Measurements from ENCODE around the gene ACTL6A.

The ACTL6A gene

DNA sequence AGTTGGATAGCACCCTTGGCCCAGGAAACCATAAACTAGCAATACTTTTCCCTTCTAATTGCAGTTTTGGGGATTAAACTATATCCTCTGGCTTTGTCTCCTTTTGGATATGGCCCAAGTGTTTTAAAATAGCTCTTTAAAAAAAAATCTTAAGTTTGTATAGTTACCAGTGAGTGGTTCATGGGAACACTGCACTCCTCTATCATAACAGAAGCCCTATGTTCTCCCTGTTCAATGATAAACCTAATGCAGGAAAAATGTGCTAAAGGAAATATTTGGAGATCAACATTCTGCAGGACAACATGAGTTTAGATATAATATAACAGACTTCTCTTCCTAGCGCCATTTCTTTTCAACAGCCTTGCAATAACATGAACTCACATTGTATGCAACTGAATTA, 28.6 kb downstream of the ACTL6A start:
- DNase-seq (ENCODE audit: low spot score), result no peak

DNA sequence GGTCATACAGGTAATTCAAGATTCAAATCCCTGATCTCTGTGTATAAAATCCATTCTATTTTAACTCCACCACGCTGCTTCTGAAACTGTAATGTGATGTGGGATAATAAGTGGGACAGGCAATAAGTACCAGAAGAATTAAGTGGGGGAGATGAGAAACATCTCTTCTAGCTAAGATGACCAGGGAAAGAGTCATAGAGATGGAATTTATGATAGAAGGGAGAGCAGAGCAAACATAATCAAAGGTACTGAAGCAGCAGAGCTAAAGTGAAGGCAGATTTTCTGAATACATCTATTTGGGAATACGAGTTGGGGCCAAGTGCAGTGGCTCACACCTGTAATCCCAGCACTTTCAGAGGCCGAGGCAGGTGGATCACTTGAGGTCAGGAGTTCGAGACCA, 36.8 kb downstream of the ACTL6A start:
- no peak for DNase-seq (ENCODE audit: low spot score)

DNA sequence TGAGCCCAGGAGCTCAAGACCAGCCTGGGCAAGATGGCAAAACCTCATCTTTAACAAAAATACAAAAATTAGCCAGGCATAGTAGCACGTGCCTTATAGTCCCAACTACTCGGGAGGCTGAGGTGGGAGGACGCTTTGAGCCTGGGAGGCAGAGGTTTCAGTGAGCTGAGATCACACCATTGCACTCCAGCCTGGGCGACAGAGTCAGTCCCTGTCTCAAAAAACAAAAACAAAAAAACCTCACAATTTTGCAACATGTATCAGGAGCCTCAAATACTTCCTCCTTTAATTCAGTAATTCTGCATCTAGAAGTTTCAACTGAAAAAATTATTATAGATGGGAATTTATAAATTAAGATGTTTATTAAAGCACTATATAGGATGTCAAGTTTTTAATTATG, 40.6 kb downstream of the ACTL6A start:
- no peak for DNase-seq (ENCODE audit: low spot score)

DNA sequence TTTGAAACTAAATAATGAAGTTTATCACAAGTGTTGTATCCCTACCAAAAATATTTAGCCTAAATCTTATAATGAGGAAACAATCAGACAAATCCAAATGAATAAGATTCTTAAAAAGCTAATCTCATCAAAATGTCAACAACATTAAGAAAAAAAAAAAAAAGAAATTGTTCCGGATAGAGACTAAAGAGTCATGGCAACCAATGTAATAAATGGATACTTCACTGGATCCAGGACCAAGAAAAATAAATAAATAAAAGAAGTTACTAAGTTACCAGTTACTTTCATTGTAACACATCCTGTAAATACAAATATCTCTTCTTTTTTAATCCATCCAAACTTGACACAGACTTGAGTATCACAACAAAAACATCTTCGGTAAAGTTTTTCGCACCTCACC, 41.1 kb downstream of the ACTL6A start:
- no peak for DNase-seq (ENCODE audit: low spot score)

DNA sequence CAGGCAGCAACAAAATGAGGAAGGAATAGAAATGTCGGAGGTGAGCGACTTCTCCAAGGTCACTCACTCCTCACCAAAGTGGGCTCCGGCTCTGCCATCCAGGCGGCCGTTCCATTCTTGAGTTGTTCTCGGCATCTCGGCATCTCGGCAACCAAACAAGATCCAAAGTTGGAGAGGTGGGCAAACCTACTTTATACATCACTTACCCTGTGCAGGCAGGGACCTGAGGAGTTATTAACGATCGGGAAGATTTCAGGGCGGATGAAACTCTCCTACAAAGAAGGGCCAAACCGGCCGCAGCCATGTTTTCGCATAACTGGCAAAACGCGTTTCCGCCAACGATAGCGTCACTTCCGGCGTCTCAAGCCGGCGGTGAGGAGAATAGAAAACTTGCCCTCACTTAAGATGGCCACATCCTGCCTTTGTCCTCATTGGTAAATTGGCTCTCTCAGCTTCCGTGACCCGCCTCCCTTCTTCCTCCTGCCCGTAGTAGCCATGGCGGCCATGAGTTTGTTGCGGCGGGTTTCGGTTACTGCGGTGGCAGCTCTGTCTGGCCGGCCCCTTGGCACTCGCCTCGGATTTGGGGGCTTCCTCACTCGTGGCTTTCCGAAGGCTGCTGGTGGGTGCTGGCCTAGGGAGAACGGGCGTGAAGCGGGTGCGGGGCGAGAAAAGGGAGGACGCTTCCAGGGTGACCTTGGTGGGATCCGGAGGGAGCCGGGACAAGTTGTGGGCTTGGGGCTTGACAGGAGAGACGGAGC, 41.8 kb downstream of the ACTL6A start, which contains the start of the genes MRPL47 and NDUFB5:
Gene MRPL47, minus strand, starts transcription at position 318 of the 758 bp plus-strand sequence. Its CDS starts 14 bp downstream, at position 304.
Gene NDUFB5, plus strand, starts transcription at position 474 of the 758 bp plus-strand sequence. Its CDS starts 22 bp downstream, at position 496.
- peak; percentile 99 for DNase-seq (ENCODE audit: low spot score)

DNA sequence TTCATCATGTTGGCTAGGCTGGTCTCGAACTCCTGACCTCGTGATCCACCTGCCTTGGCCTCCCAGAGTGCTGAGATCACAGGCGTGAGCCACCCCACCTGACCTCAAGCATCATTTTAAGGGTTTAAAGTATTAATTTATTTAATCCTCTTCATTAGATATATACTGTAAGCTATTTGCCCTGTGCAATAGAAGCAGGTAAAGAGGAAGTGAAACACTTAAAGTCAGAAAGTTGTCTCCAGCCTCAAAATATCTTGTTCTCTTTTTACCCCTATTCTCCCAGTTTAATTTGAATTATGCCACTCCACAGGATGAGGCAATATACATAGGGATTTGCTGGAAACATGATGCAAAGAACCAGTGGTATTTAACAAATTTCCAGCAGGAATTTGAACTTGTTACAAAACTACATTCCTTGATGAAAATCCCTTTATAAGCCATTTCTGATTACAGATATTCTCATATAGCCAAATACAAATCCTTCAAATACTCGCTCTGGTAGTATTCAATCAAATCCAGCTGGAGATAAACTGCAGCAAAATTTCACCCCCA, 43.9 kb downstream of the ACTL6A start:
- peak; percentile 52 for DNase-seq (ENCODE audit: low spot score)

DNA sequence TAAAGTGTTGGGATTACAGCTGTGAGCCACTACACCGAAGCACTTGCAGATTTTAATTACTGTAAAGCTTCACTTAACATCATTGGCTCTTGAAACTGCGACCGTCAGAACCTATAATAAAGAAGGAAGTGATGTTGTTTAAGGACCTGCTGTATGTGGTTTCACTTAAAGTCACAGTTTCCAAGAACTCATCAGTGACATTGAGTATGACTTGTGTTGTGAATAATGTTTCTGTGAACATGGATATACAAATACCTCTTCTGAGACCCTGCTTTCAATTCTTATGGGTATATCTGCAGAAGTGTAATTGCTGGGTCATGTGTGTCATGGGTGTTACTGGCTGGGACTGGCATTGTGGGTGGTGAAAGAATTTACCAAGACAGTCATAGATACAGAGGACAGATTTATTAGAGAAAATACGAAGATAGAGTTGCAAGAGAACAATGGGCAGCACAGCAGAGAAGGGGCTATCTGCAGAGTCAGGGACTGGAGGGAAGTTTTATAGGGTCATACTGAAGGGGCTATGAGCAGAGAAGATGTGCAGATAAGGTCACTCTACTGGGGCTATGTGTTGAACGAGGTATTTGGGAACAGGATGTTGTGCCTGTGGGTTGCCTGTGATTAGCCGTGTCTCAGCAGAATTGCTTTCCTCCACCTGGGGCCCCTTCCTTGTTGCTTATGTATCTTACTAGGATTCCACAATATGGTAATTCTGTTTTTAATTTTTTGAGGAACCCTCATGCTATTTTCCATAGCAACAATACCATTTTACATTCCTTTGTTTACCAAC, 46.4 kb downstream of the ACTL6A start:
- DNase-seq (ENCODE audit: low spot score), result peak; percentile 56

DNA sequence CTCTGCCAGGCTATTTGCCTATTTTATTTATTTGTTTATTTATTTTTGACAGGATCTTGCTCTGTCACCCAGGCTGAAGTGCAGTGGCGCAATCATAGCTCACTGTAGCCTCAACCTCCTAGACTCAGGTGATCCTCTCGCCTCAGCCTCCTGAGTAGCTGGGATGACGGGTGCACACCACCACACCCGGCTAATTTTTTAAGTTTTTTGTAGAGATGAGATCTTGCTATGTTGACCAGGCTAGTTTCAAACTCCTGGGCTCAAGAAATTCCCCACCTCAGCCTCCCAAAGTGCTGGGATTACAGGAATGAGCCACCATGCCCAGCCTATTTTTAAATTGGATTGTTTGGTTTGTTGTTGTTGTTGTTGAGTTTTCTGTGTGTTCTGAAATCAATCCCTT, 47.3 kb downstream of the ACTL6A start:
- DNase-seq (ENCODE audit: low spot score), result no peak

DNA sequence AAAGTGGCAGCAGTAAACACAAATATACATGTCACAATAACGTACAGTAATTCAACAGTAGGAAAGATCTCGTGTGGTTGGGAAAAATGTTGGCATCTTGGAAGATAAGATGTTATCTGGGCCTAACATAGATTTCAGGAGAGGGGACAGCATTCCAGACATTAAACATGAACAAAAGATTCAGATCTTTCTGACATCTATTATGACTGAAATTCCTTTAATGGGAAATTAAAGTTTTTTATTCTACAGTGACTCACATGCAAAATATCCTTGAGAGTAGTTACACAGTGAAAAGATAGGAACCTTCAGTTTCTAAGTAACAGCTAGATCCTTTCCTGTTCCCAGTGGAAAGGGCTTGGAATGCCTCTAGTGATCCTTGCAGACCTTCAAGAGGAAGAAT, 51.1 kb downstream of the ACTL6A start:
- no peak for DNase-seq (ENCODE audit: low spot score)

DNA sequence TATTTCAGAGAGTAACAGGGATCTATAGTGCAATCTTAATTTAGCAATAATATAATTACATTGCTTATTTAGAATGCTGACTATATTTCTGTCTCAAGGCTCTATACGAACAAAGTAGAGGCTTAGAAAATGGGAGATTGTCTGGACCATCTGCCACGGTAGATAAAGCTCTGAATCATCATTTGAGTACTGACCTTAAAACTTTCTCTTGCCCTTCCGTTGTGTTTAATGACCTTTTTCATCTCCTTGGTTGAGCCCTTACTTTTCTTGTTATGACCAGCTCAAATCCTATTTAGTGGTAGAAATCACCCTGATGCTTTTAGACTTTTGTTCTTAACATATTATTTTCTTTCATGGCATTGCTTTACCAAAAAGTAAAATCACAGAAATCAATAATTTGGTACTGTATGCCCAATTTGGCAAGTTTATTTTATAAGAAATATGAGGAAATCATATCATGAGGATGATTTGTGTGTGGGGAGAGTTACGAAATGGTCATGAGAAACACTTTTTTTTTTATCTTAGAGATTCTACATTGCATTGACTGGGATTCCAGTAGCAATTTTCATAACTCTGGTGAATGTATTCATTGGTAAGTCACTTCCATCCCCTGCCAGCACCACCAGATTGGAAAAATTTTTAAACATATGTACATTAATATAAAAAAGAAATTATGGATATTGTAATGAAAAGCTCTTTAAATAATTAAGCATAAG, 52.9 kb downstream of the ACTL6A start:
- no peak for DNase-seq (ENCODE audit: low spot score)

DNA sequence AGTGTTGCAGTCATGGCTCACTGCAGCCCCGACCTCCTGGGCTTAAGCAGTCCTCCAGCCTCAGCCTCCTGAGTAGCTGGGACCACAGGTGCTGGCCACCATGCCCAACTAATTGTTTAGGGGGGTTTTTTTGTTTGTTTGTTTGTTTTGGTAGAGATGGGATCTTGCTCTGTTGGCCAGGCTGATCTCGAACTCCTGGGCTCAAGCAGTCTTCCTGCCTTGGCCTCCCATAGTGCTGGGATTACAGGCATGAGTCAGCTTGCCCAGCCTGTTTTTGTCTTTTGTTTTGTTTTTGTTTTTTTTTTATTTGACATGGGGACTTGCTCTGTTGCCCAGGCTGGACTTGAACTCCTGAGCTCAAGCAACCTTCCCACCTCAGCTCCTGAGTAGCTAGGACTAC, 59.3 kb downstream of the ACTL6A start:
- no peak for DNase-seq (ENCODE audit: low spot score)

DNA sequence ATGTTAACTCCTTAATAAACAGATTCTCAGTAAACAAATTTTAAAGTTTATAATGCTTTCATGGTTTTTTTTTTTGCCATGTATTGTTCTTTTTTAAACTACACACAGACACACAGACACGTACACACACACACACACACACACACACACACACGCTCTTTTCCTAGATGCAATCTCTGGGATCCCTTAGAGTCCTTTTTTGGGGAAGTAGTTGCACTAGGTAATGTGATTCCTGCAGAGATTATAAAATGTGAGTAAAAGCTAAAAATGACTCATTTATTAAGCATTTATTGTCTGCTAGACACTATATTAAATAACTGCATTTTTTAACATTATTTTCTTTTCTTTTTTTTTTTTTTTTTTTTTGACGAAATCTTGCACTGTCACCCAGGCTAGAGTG, 61.7 kb downstream of the ACTL6A start:
- no peak for DNase-seq (ENCODE audit: low spot score)

DNA sequence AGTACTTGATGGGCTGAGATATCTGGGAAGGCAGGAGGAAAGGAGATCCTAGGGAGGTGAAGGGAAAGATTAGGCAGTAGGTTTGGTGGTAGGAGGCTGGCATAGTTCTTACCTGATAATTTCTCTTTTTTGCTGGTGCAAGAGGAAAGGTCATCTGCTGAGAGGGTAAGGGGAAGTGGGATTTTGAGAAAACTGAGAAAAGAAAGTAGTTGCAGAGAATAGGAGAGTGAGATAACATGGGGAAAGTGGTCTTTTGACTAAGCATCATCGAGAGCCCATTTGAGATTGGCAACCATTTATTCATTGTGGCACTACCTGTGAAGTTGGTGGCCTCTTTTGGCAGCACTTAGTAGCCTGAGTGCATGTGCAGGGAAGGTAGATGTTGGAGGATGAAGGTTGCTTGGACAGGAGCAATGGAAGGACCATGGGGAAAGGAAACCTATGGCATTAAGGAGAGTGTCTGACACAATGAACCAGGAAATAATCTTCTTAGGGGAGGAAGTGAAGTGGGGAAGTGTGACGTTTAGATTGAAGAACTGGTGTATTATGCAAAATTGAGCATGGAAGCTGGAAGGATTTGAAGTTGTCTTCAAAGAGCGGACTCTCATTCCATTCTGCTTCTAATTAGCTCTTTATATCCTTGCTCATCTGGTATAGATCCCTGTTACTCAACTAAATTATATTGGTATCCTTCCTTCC, 68.2 kb downstream of the ACTL6A start:
- no peak for DNase-seq (ENCODE audit: low spot score)
